ENCODE results near the gene ZNF19.

DNA sequence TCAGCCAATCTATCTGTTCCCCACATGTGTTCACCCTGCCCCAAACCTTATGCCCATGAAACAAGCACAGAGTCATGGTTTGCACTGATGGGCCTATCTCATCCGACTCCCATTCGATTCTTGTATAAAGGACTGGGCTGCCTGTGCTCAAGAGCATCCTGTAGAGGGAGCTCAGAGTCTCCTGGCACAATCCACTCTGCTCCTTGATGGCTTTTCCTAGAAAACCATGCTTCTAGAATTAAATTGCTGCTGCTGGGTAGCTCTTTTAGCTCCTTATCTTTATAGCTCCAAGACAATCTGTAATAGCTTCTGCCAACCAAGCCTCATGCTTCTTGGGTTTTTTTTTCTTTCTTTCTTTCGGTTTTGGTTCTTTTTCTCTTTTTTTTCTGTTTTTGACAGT is 9.7 kb downstream of the ZNF19 start:
- TF ChIP-seq, protein P1, sequence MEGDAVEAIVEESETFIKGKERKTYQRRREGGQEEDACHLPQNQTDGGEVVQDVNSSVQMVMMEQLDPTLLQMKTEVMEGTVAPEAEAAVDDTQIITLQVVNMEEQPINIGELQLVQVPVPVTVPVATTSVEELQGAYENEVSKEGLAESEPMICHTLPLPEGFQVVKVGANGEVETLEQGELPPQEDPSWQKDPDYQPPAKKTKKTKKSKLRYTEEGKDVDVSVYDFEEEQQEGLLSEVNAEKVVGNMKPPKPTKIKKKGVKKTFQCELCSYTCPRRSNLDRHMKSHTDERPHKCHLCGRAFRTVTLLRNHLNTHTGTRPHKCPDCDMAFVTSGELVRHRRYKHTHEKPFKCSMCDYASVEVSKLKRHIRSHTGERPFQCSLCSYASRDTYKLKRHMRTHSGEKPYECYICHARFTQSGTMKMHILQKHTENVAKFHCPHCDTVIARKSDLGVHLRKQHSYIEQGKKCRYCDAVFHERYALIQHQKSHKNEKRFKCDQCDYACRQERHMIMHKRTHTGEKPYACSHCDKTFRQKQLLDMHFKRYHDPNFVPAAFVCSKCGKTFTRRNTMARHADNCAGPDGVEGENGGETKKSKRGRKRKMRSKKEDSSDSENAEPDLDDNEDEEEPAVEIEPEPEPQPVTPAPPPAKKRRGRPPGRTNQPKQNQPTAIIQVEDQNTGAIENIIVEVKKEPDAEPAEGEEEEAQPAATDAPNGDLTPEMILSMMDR (IDR thresholded peaks at IDR 0.05; ENCODE audit: poor library complexity) = peak; percentile 53
- no peak for TF ChIP-seq EZH2 (IDR thresholded peaks at IDR 0.05; ENCODE audit: borderline replicate concordance)
- no peak for TF ChIP-seq EZH2phosphoT487 (IDR thresholded peaks at IDR 0.05; ENCODE audit: low read depth, severe bottlenecking, unreplicated experiment)

Data from hepatocyte (in vitro differentiated cells).